ENCODE results near the gene CSAG3. TPM values are rescaled to one million over a fixed set of nuclear protein-coding genes. Genes with fewer than 3 reads are reported as not detected.

Gene CSAG3
- total RNA-seq: not detected in 2 replicates

GRCh38 chrX:152758918-152759317 lies at the start of gene CSAG3:
Gene CSAG3, plus strand, starts transcription at chrX:152759218.

GRCh38 chrX:152713815-152714787 lies 44.9 kb upstream of the CSAG3 start, which contains the start of gene MAGEA2B:
Gene MAGEA2B, plus strand, starts transcription at chrX:152714628. Its CDS starts 2,479 bp downstream, at chrX:152717107.

DNA sequence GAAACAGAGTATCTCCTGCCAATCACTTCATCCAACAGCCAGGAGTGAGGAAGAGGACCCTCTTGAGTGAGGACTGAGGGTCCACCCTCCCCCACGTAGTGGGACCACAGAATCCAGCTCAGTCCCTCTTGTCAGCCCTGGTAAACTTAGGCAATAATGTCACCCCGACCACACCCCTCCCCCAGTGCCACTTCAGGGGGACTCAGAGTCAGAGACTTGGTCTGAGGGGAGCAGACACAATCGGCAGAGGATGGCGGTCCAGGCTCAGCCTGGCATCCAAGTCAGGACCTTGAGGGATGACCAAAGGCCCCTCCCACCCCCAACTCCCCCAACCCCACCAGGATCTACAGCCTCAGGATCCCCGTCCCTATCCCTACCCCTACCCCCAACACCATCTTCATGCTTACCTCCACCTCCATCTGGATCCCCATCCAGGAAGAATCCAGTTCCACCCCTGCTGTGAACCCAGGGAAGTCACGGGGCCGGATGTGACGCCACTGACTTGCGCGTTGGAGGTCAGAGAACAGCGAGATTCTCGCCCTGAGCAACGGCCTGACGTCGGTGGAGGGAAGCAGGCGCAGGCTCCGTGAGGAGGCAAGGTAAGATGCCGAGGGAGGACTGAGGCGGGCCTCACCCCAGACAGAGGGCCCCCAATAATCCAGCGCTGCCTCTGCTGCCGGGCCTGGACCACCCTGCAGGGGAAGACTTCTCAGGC lies 25.6 kb upstream of the CSAG3 start, which contains the start of the genes CSAG1 and MAGEA12:
Gene CSAG1, minus strand, starts transcription at position 461 of the 715 bp plus-strand sequence. CDS start 1,261 bp downstream, outside the sequence.
Gene MAGEA12, plus strand, starts transcription at position 497 of the 715 bp plus-strand sequence. CDS start 2,405 bp downstream, outside the sequence.

GRCh38 chrX:152753686-152754650 lies 5.0 kb upstream of the CSAG3 start, which contains the start of gene MAGEA2:
Gene MAGEA2, minus strand, starts transcription at chrX:152753842. Its CDS starts 2,479 bp downstream, at chrX:152751363.

DNA sequence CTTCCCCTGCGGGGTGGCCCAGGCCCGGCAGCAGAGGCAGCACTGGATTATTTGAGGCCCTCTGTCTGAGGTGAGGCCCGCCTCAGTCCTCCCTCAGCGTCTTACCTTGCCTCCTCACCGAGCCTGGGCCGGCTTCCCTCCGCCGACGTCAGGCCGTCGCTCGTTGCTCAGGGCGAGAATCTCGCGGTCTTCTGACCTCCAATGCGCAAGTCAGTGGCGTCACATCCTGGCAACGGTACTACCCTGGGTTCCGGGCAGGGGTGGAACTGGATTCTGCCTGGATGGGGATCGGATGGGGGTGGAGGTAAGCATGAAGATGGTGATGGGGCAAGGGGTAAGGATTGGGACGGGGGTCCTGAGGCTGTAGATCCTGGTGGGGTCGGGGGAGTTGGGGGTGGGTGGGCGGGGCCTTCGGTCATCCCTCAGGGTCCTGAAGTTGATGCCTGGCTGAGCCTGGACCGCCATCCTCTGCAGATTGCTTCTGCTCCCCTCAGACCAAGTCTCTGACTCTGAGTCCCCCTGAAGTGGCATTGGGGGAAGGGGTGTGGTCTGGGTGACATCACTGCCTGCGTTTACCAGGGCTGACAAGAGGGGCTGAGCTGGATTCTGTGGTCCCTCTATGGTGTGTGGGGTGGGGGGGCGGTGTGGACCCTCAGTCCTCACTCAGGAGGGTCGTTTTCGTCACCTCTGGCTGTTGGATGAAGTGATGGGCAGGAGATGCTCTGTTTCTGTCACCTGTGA lies 10.7 kb downstream of the CSAG3 start, which contains the start of gene MAGEA6:
Gene MAGEA6, minus strand, starts transcription at position 141 of the 741 bp plus-strand sequence. CDS start 2,039 bp downstream, outside the sequence.

Other genes with a start within 250 kb of the CSAG3 start
- gene GABRQ, start 121.3 kb upstream of the CSAG3 start, total RNA-seq: under 0.01 TPM in 1 of 2 replicates, not detected in the other
- gene MAGEA3, start 60.4 kb upstream of the CSAG3 start, total RNA-seq: not detected in 2 replicates
- gene CSAG2, start 49.9 kb upstream of the CSAG3 start, total RNA-seq: not detected in 2 replicates
- gene MAGEA2B, start 44.6 kb upstream of the CSAG3 start, total RNA-seq: not detected in 2 replicates
- gene CSAG1, start 25.5 kb upstream of the CSAG3 start, total RNA-seq: not detected in 2 replicates
- not detected in 2 replicates for gene MAGEA12, start 25.5 kb upstream of the CSAG3 start, total RNA-seq
- not detected in 2 replicates for gene MAGEA2, start 5.4 kb upstream of the CSAG3 start, total RNA-seq
- not detected in 2 replicates for gene MAGEA6, start 10.5 kb downstream of the CSAG3 start, total RNA-seq
- 28.0 and 31.3 TPM in 2 replicates for gene CETN2, start 71.5 kb downstream of the CSAG3 start, total RNA-seq
- gene NSDHL, start 71.8 kb downstream of the CSAG3 start, total RNA-seq: 11.6 and 13.7 TPM in 2 replicates
- gene ZNF185, start 138.8 kb downstream of the CSAG3 start, total RNA-seq: 4.8 and 10.7 TPM in 2 replicates
- gene PNMA5, start 234.9 kb downstream of the CSAG3 start, total RNA-seq: not detected in 2 replicates

All from smooth muscle cell of the pulmonary artery (primary cell).